ENCODE measurements around the gene MEIS1.

- TF ChIP-seq CTCF (conservative IDR thresholded peaks at IDR 0.05; ENCODE audit: low read depth, low read length) (no peak), EZH2 (IDR thresholded peaks at IDR 0.05; ENCODE audit: low read length, unreplicated experiment) (no peak), EZH2phosphoT487 (IDR thresholded peaks at IDR 0.05; ENCODE audit: borderline replicate concordance, low read length) (no peak)
Observed at GRCh38 chr2:66433695-66433944, 1.3 kb upstream of the MEIS1 start.
